ENCODE results near the gene RALB. TPM values are rescaled to one million over a fixed set of nuclear protein-coding genes. Genes with fewer than 3 reads are reported as not detected.
A peak's percentile ranks its signal among the peaks of the same experiment; 100 is the strongest.

The RALB gene
- polyA plus RNA-seq, 1 donor (not counting 4 experiments of a cell fraction or from before 2014, with no cell fraction given): 80.8 TPM

GRCh38 chr2:120227111-120227991, 25.3 kb upstream of the RALB start:
- H3K4me1 ChIP-seq (ENCODE audit: control insufficient read depth, extremely low read depth, insufficient read depth, low read length): peaks cover 37% of the 10 kb centered on the region
- DNase-seq (ENCODE audit: low read depth, low spot score) (no peak), FAIRE-seq (peak; percentile 20)
- dilution Hi-C loops (cut with MboI; ENCODE audit: extremely low pct_ligation_motif_present, low sequenced_read_pairs): no loop called here
- no peaks in the 10 kb centered on the region for H3K36me3 ChIP-seq (ENCODE audit: control insufficient read depth in 2 of 2, extremely low read depth in 1 of 2, insufficient read depth in 2 of 2, low read length in 2 of 2)
- H3K9me1 ChIP-seq (ENCODE audit: control insufficient read depth, extremely low read depth, insufficient read depth, low read length): no peaks in the 10 kb centered on the region
- H4K20me1 ChIP-seq (ENCODE audit: control insufficient read depth, extremely low read depth, insufficient read depth, low read length): no peaks in the 10 kb centered on the region
- H3K4me3 ChIP-seq (ENCODE audit: control insufficient read depth in 2 of 3, extremely low read depth in 1 of 3, insufficient read depth in 2 of 3, low read depth in 1 of 3, low read length in 3 of 3): no peak overlapping the region
- peak overlapping the region; percentile 36 for H3K4me2 ChIP-seq (ENCODE audit: control insufficient read depth, extremely low read depth, insufficient read depth, low read depth, low read length)
- no peak overlapping the region for H2AFZ ChIP-seq (ENCODE audit: control insufficient read depth, low read length)
- H3K9ac ChIP-seq (ENCODE audit: control insufficient read depth, extremely low read depth, insufficient read depth, low read length): no peak overlapping the region
- no peak for TF ChIP-seq CTCF (optimal IDR thresholded peaks at IDR 0.05 in 1 of 3, IDR thresholded peaks at IDR 0.05 in 1 of 3, conservative IDR thresholded peaks at IDR 0.05 in 1 of 3; ENCODE audit: extremely low read depth in 1 of 3, insufficient read depth in 2 of 3, low read length in 3 of 3)
- TF ChIP-seq EZH2 (IDR thresholded peaks at IDR 0.05; ENCODE audit: low read length): no peak
- peaks cover 3% of the 10 kb centered on the region for H3K9me3 ChIP-seq (ENCODE audit: control insufficient read depth, low read depth, low read length)
- peaks cover 3% of the 10 kb centered on the region for H3K79me2 ChIP-seq (ENCODE audit: control insufficient read depth, insufficient read depth, low read length)
- H3K27me3 ChIP-seq (ENCODE audit: control insufficient read depth, extremely low read depth, insufficient read depth, low read length): no peaks in the 10 kb centered on the region
- no peak overlapping the region for H3K27ac ChIP-seq (ENCODE audit: control insufficient read depth, insufficient read depth, low read length)

GRCh38 chr2:120228503-120228902, 24.1 kb upstream of the RALB start:
- no peak overlapping the region for H3K9ac ChIP-seq (ENCODE audit: control insufficient read depth, extremely low read depth, insufficient read depth, low read length)
- peaks cover 32% of the 10 kb centered on the region for H3K4me1 ChIP-seq (ENCODE audit: control insufficient read depth, extremely low read depth, insufficient read depth, low read length)
- TF ChIP-seq EZH2 (IDR thresholded peaks at IDR 0.05; ENCODE audit: low read length): no peak
- peak in 1 of 3 experiments; percentile 43 for TF ChIP-seq CTCF (optimal IDR thresholded peaks at IDR 0.05 in 1 of 3, IDR thresholded peaks at IDR 0.05 in 1 of 3, conservative IDR thresholded peaks at IDR 0.05 in 1 of 3; ENCODE audit: extremely low read depth in 1 of 3, insufficient read depth in 2 of 3, low read length in 3 of 3)
- no peak overlapping the region for H3K27ac ChIP-seq (ENCODE audit: control insufficient read depth, insufficient read depth, low read length)
- H4K20me1 ChIP-seq (ENCODE audit: control insufficient read depth, extremely low read depth, insufficient read depth, low read length): no peaks in the 10 kb centered on the region
- dilution Hi-C loops (cut with MboI; ENCODE audit: extremely low pct_ligation_motif_present, low sequenced_read_pairs): no loop called here
- H3K9me1 ChIP-seq (ENCODE audit: control insufficient read depth, extremely low read depth, insufficient read depth, low read length): no peaks in the 10 kb centered on the region
- peak overlapping the region; percentile 23 for H2AFZ ChIP-seq (ENCODE audit: control insufficient read depth, low read length)
- no peak overlapping the region for H3K4me2 ChIP-seq (ENCODE audit: control insufficient read depth, extremely low read depth, insufficient read depth, low read depth, low read length)
- H3K79me2 ChIP-seq (ENCODE audit: control insufficient read depth, insufficient read depth, low read length): no peaks in the 10 kb centered on the region
- DNase-seq (ENCODE audit: low read depth, low spot score) (no peak), FAIRE-seq (no peak)
- H3K9me3 ChIP-seq (ENCODE audit: control insufficient read depth, low read depth, low read length): no peaks in the 10 kb centered on the region
- H3K27me3 ChIP-seq (ENCODE audit: control insufficient read depth, extremely low read depth, insufficient read depth, low read length): no peaks in the 10 kb centered on the region
- no peaks in the 10 kb centered on the region for H3K36me3 ChIP-seq (ENCODE audit: control insufficient read depth in 2 of 2, extremely low read depth in 1 of 2, insufficient read depth in 2 of 2, low read length in 2 of 2)
- no peak overlapping the region for H3K4me3 ChIP-seq (ENCODE audit: control insufficient read depth in 2 of 3, extremely low read depth in 1 of 3, insufficient read depth in 2 of 3, low read depth in 1 of 3, low read length in 3 of 3)
